A549 (cell line): Measurements from ENCODE around the gene PI4KA.

Experiments used
- CHD2 ChIP-seq: fragments of 150-350 bp; IDR thresholded peaks from 2 replicates; pipeline ENCODE4 v1.6.1; 2014; ENCODE audit warnings: low read length; ENCODE audit not compliant: partially characterized antibody
- CTCF ChIP-seq: fragments of >200 bp; sonication (Bioruptor Twin); formaldehyde crosslinking; IDR thresholded peaks from 3 replicates; pipeline ENCODE4 v1.5.1; 2016
- POLR2A ChIP-seq: IDR thresholded peaks from 2 replicates; pipeline ENCODE4 v1.6.1; 2012; ENCODE audit warnings: mild to moderate bottlenecking, low read length

- TF ChIP-seq CHD2 (no peak), POLR2A (no peak), CTCF (no peak)
These were observed 66.2 kb downstream of the PI4KA start for GRCh38 chr22:20792221-20792965.
